A549 (cell line): ENCODE results near the gene CD69. TPM values are rescaled to one million over a fixed set of nuclear protein-coding genes. Genes with fewer than 3 reads are reported as not detected.
A peak's percentile ranks its signal among the peaks of the same experiment; 100 is the strongest.

Experiments
- ATAC-seq, 2 experiments: fragments of 200-7000 bp in 1 of 2; fragments of >200 bp in 1 of 2; cut with Nextera tagmentation in 1 of 2; cut with Tn5 transposase in 1 of 2; 3 replicates each; pipeline versions ENCODE4 v1.8.0 to v1.9.1; 2018 to 2020; ENCODE audit warnings: mild to moderate bottlenecking in 1 of 2, moderate library complexity in 1 of 2
- CTCF ChIA-PET: fragments of 300-600 bp; sonication (Branson Sonifier 250); formaldehyde crosslinking; extraction: SDS; loops from one replicate; lab custom pipeline; 2021; ENCODE audit warnings: antibody characterized with exemption, inconsistent platforms; lab: Yijun Ruan, JAX
- POLR2A ChIA-PET: fragments of 350-600 bp; formaldehyde crosslinking; extraction: SDS; loops from one replicate; lab custom pipeline; 2021; ENCODE audit warnings: antibody characterized with exemption, inconsistent platforms; lab: Yijun Ruan, JAX
- DNase-seq, 2 experiments: peaks; one replicate each; pipeline versions ENCODE4 v3.0.0 to v3.0.0-alpha.2; 2011 to 2016; ENCODE audit warnings: low read depth in 1 of 2, low spot score in 1 of 2
- FAIRE-seq: peaks from 2 replicates; lab custom pipeline; 2011; peaks lifted over from hg19 to GRCh38; lab: Jason Lieb, UNC
- H3K27ac ChIP-seq, 2 experiments: fragments of >200 bp; sonication (Bioruptor Twin); formaldehyde crosslinking; 3 replicates each; pipeline ENCODE4 v1.5.1; 2016 to 2017
- H3K4me1 ChIP-seq: fragments of >200 bp; sonication (Bioruptor Twin); formaldehyde crosslinking; 3 replicates; pipeline ENCODE4 v1.6.1; 2016
- H3K4me2 ChIP-seq: fragments of >200 bp; sonication (Bioruptor Twin); formaldehyde crosslinking; 3 replicates; pipeline ENCODE4 v1.6.1; 2016
- H3K4me3 ChIP-seq: fragments of >200 bp; sonication (Bioruptor Twin); formaldehyde crosslinking; 3 replicates; pipeline ENCODE4 v1.5.1; 2016
- H3K9me3 ChIP-seq: fragments of >200 bp; sonication (Bioruptor Twin); formaldehyde crosslinking; 3 replicates; pipeline ENCODE4 v1.6.1; 2016
- CBX8 ChIP-seq: fragments of 200-600 bp; sonication (generic); IDR thresholded peaks from 2 replicates; pipeline ENCODE4 v1.6.1; 2016
- CEBPB ChIP-seq, 2 experiments: fragments of >200 bp in 1 of 2; sonication (Bioruptor Twin) in 1 of 2; formaldehyde crosslinking in 1 of 2; IDR thresholded peaks; 2 replicates each; pipeline ENCODE4 v1.6.1; 2012 to 2016
- CHD2 ChIP-seq: fragments of 150-350 bp; IDR thresholded peaks from 2 replicates; pipeline ENCODE4 v1.6.1; 2014; ENCODE audit warnings: low read length; ENCODE audit not compliant: partially characterized antibody
- EHF ChIP-seq: fragments of 250-450 bp; sonication (Bioruptor Pico); IDR thresholded peaks from 2 replicates; pipeline ENCODE4 v1.5.0; 2020; ENCODE audit warnings: mild to moderate bottlenecking
- EP300 ChIP-seq, 2 experiments: fragments of >200 bp; sonication (Bioruptor Twin); formaldehyde crosslinking; IDR thresholded peaks; 2 replicates in 1 of 2; 3 replicates in 1 of 2; pipeline ENCODE4 v1.6.1; 2016 to 2017
- ESRRA ChIP-seq: fragments of 150-350 bp; IDR thresholded peaks from 2 replicates; pipeline ENCODE4 v1.6.1; 2014; ENCODE audit warnings: mild to moderate bottlenecking, low read length, borderline replicate concordance
- FOXS1 ChIP-seq: fragments of 250-450 bp; sonication (Bioruptor Pico); IDR thresholded peaks from 2 replicates; pipeline ENCODE4 v1.5.0; 2020; ENCODE audit warnings: mild to moderate bottlenecking, moderate library complexity
- HEYL ChIP-seq: fragments of 250-450 bp; sonication (Bioruptor Pico); IDR thresholded peaks from 2 replicates; pipeline ENCODE4 v1.8.0; 2021; ENCODE audit warnings: mild to moderate bottlenecking, moderate library complexity
- HOXB5 ChIP-seq: fragments of 250-450 bp; sonication (Bioruptor Pico); IDR thresholded peaks from 2 replicates; pipeline ENCODE4 v1.5.0; 2020; ENCODE audit warnings: mild to moderate bottlenecking, moderate library complexity
- NPAS2 ChIP-seq: fragments of 250-450 bp; sonication (Bioruptor Pico); IDR thresholded peaks from 2 replicates; pipeline ENCODE4 v1.8.0; 2022; ENCODE audit warnings: mild to moderate bottlenecking, moderate library complexity, borderline replicate concordance
- PHF8 ChIP-seq: fragments of 200-600 bp; sonication (generic); IDR thresholded peaks from 2 replicates; pipeline ENCODE4 v1.6.1; 2016; ENCODE audit warnings: low read depth, mild to moderate bottlenecking, antibody characterized with exemption, moderate library complexity, borderline replicate concordance
- POLR2A ChIP-seq: IDR thresholded peaks from 2 replicates; pipeline ENCODE4 v1.6.1; 2012; ENCODE audit warnings: mild to moderate bottlenecking, low read length
- POLR2AphosphoS2 ChIP-seq: conservative IDR thresholded peaks from 2 replicates; pipeline ENCODE4 v1.6.1; 2012; ENCODE audit warnings: low read length, improper control_type of control experiment, inconsistent platforms
- RAD21 ChIP-seq, 2 experiments: fragments of >200 bp in 1 of 2; sonication (Bioruptor Twin) in 1 of 2; formaldehyde crosslinking in 1 of 2; IDR thresholded peaks in 1 of 2; conservative IDR thresholded peaks in 1 of 2; 2 replicates in 1 of 2; 3 replicates in 1 of 2; pipeline ENCODE4 v1.6.1; 2012 to 2018; ENCODE audit warnings: inconsistent platforms in 1 of 2
- RARB ChIP-seq: fragments of 250-450 bp; sonication (Bioruptor Pico); IDR thresholded peaks from 2 replicates; pipeline ENCODE4 v1.8.0; 2021; ENCODE audit warnings: mild to moderate bottlenecking, moderate library complexity
- RNF2 ChIP-seq: fragments of 200-600 bp; sonication (generic); IDR thresholded peaks from 2 replicates; pipeline ENCODE4 v1.6.1; 2016; ENCODE audit warnings: low read depth, mild to moderate bottlenecking, antibody characterized with exemption, moderate library complexity, borderline replicate concordance
- SMC3 ChIP-seq: fragments of >200 bp; sonication (Bioruptor Twin); formaldehyde crosslinking; IDR thresholded peaks from 3 replicates; pipeline ENCODE4 v1.6.1; 2018; ENCODE audit warnings: inconsistent platforms
- TP53 ChIP-seq: fragments of 250-450 bp; sonication (Bioruptor Pico); IDR thresholded peaks from 2 replicates; pipeline ENCODE4 v1.5.0; 2021; ENCODE audit warnings: mild to moderate bottlenecking, moderate library complexity
- ZNF302 ChIP-seq: fragments of 250-450 bp; sonication (Bioruptor Pico); IDR thresholded peaks from 2 replicates; pipeline ENCODE4 v1.9.0; 2021; ENCODE audit warnings: inconsistent platforms, mild to moderate bottlenecking, moderate library complexity
- WGBS: methylation state at CpG from one replicate; pipeline ENCODE4 v1.1.6; 2017; ENCODE audit errors: missing lambda C conversion rate; 5-methylcytosine and 5-hydroxymethylcytosine counted together
- polyA plus RNA-seq, 4 experiments: library from polyadenylated mRNA; depleted of rRNA in 3 of 4; stranded (reverse); fragments of >200 nt; fragmentation: RNase III in 1 of 4; extraction: RNeasy Plus Mini Kit Qiagen cat#74134 plus additional on column Dnase treatment in 1 of 4; gene quantifications; 2 replicates in 3 of 4; 3 replicates in 1 of 4; pipeline ENCODE4 v1.2.3, GENCODE V29; 2011 to 2017
- TF ChIP-seq, protein P1 (sequence below): IDR thresholded peaks from 2 replicates; pipeline ENCODE4 v1.6.1; 2012
- TF ChIP-seq, protein P2 (sequence below): IDR thresholded peaks from 2 replicates; pipeline ENCODE4 v1.6.1; 2012; ENCODE audit warnings: low read depth, borderline replicate concordance
- TF ChIP-seq, protein P3 (sequence below): fragments of 150-350 bp; IDR thresholded peaks from 2 replicates; pipeline ENCODE4 v1.6.1; 2014; ENCODE audit warnings: low read depth, mild to moderate bottlenecking, low read length
- TF ChIP-seq, protein P4 (sequence below): fragments of 200-600 bp; sonication (generic); IDR thresholded peaks from 2 replicates; pipeline ENCODE4 v1.6.1; 2016; ENCODE audit warnings: antibody characterized with exemption, mild to moderate bottlenecking, moderate library complexity

CD69 gene
- polyA plus RNA-seq, 2 of the 4 experiments (the other 2 are of a cell fraction) = not detected

DNA sequence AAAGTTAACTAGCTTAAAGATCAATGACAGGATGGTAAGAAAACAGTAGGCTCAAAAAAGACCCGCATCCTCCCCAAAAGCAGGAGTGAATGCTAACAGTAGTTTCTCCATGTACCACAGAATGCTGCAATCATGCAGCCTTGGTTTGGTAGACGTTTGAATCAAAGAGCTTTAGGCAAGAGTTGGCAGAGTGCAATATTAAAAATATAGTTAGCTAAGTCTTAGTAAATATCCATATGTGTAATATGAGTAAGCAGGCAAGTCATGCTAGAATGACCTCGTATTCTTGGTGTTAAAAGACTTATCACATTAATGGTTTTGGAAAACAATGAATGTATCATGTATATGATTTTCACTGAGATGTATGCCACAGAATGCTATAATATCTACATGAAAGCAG is 47.8 kb upstream of the CD69 start:
- Histone ChIP-seq H3K4me3 (no peak overlapping the region), H3K27ac (no peak overlapping the region), H3K9me3 (no peaks in the 10 kb centered on the region), H3K4me2 (no peak overlapping the region), H3K4me1 (no peaks in the 10 kb centered on the region)
- WGBS = 24% methylated on average over 3 of the region's 3 CpGs
- DNase-seq (no peak), FAIRE-seq (no peak), ATAC-seq (no peak)
- ChIA-PET CTCF (interaction anchor here (1.2 kb wide), 1 partner anchor 60 kb away, joined by 3 read pairs; no protein-coding TSS in a partner anchor), POLR2A (no interaction called here)
- no peak for TF ChIP-seq CHD2
- TF ChIP-seq, protein P1, sequence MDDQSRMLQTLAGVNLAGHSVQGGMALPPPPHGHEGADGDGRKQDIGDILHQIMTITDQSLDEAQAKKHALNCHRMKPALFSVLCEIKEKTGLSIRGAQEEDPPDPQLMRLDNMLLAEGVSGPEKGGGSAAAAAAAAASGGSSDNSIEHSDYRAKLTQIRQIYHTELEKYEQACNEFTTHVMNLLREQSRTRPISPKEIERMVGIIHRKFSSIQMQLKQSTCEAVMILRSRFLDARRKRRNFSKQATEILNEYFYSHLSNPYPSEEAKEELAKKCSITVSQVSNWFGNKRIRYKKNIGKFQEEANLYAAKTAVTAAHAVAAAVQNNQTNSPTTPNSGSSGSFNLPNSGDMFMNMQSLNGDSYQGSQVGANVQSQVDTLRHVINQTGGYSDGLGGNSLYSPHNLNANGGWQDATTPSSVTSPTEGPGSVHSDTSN = no peak
- no peak for TF ChIP-seq POLR2A
- no peak for TF ChIP-seq RARB (CRISPR knock-in tag)
- TF ChIP-seq HOXB5 (CRISPR knock-in tag) = no peak

DNA sequence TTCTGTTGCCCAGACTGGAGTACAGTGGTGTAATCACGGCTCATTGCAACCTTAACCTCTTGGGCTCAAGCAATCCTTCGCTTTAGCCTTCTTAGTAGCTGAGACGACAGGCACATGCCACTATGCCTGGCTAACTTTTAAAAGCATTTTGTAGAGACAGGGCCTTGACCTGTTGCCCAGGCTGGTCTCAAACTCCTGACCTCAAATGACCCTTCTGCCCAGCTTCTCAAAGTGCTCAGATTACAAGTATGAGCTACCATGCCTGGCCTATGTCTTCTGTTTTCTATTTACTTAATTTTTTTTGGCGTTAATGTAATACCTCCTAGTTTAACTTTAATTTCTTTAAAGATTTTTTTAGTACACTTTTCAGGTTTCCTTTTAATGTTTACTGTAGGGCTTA is 46.0 kb upstream of the CD69 start:
- no peaks in the 10 kb centered on the region for H3K4me1 ChIP-seq
- no peak for DNase-seq
- 51% methylated on average over 4 of the region's 4 CpGs for WGBS
- ATAC-seq = no peak
- ChIA-PET POLR2A (no interaction called here), CTCF (interaction anchor here (1.2 kb wide), 1 partner anchor 8 kb away, joined by 3 read pairs; no protein-coding TSS in a partner anchor)
- H3K4me3 ChIP-seq = no peak overlapping the region
- no peak overlapping the region for H3K27ac ChIP-seq
- FAIRE-seq = no peak
- H3K9me3 ChIP-seq = no peaks in the 10 kb centered on the region
- no peak for TF ChIP-seq ZNF302 (CRISPR knock-in tag)
- TF ChIP-seq RAD21 (conservative IDR thresholded peaks at IDR 0.05 in 1 of 2, IDR thresholded peaks at IDR 0.05 in 1 of 2) = no peak
- H3K4me2 ChIP-seq = no peak overlapping the region

DNA sequence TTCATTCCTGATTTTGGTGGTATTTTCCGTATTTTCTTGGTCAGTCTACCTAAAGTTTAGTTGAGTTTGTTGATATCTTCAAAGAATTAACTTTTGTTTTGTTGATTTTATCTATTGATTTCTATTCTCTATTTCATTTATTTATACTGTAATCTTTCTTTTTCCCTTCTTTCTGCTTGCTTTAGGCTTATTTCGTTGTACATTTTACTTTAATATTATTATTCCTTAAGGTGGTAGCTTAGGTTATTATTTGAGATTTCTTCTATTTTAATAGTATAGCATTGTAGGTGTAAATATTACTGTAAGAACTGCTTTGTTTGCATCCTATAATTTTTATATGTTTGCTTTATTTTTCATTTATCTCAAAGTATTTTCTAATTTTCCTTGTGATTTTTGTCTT is 45.2 kb upstream of the CD69 start:
- H3K4me3 ChIP-seq = no peak overlapping the region
- ChIA-PET CTCF (interaction anchor here (1.2 kb wide), 1 partner anchor 9 kb away, joined by 3 read pairs; no protein-coding TSS in a partner anchor), POLR2A (no interaction called here)
- no peak overlapping the region for H3K27ac ChIP-seq
- ATAC-seq (no peak), DNase-seq (no peak), FAIRE-seq (no peak)
- 22% methylated on average over 2 of the region's 2 CpGs for WGBS
- no peaks in the 10 kb centered on the region for H3K4me1 ChIP-seq
- no peaks in the 10 kb centered on the region for H3K9me3 ChIP-seq
- TF ChIP-seq, protein P2, sequence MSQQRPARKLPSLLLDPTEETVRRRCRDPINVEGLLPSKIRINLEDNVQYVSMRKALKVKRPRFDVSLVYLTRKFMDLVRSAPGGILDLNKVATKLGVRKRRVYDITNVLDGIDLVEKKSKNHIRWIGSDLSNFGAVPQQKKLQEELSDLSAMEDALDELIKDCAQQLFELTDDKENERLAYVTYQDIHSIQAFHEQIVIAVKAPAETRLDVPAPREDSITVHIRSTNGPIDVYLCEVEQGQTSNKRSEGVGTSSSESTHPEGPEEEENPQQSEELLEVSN = no peak
- TF ChIP-seq RNF2 = peak; percentile 94; the same call in 1 of the 2 replicates
- TF ChIP-seq POLR2AphosphoS2 = no peak
- peak; percentile 39; the same call in 1 of the 2 replicates for TF ChIP-seq CBX8
- H3K4me2 ChIP-seq = no peak overlapping the region

DNA sequence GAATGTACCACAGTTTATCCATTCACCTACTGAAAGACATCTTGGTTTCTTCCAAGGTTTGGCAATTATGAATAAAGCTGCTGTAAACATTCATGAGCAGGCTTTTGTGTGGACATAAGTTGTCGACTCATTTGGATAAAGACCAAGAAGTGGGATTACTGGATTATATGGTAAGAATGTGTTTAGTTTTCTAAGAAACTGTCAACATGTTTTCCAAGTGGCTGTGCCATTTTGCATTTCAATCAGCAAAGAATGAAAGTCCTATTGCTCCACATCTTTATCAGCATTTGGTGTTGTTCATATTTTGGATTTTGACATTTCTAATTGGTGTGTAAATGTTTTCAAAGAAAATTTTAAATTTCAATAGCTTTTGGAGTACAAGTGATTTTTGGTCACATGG is 39.3 kb upstream of the CD69 start:
- 4% methylated on average over 1 of the region's 1 CpG for WGBS
- Histone ChIP-seq H3K4me1 (no peaks in the 10 kb centered on the region), H3K9me3 (no peaks in the 10 kb centered on the region), H3K4me3 (no peak overlapping the region), H3K4me2 (no peak overlapping the region), H3K27ac (no peak overlapping the region)
- ATAC-seq (no peak), DNase-seq (no peak), FAIRE-seq (no peak)
- POLR2A ChIA-PET = no interaction called here
- CTCF ChIA-PET = interaction anchor here (0.6 to 2.1 kb wide), 3 partner anchors 14 to 50 kb away, joined by 3 to 7 read pairs (median 3); no protein-coding TSS in a partner anchor
- TF ChIP-seq, protein P3, sequence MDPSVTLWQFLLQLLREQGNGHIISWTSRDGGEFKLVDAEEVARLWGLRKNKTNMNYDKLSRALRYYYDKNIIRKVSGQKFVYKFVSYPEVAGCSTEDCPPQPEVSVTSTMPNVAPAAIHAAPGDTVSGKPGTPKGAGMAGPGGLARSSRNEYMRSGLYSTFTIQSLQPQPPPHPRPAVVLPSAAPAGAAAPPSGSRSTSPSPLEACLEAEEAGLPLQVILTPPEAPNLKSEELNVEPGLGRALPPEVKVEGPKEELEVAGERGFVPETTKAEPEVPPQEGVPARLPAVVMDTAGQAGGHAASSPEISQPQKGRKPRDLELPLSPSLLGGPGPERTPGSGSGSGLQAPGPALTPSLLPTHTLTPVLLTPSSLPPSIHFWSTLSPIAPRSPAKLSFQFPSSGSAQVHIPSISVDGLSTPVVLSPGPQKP = no peak
- TF ChIP-seq, protein P4, sequence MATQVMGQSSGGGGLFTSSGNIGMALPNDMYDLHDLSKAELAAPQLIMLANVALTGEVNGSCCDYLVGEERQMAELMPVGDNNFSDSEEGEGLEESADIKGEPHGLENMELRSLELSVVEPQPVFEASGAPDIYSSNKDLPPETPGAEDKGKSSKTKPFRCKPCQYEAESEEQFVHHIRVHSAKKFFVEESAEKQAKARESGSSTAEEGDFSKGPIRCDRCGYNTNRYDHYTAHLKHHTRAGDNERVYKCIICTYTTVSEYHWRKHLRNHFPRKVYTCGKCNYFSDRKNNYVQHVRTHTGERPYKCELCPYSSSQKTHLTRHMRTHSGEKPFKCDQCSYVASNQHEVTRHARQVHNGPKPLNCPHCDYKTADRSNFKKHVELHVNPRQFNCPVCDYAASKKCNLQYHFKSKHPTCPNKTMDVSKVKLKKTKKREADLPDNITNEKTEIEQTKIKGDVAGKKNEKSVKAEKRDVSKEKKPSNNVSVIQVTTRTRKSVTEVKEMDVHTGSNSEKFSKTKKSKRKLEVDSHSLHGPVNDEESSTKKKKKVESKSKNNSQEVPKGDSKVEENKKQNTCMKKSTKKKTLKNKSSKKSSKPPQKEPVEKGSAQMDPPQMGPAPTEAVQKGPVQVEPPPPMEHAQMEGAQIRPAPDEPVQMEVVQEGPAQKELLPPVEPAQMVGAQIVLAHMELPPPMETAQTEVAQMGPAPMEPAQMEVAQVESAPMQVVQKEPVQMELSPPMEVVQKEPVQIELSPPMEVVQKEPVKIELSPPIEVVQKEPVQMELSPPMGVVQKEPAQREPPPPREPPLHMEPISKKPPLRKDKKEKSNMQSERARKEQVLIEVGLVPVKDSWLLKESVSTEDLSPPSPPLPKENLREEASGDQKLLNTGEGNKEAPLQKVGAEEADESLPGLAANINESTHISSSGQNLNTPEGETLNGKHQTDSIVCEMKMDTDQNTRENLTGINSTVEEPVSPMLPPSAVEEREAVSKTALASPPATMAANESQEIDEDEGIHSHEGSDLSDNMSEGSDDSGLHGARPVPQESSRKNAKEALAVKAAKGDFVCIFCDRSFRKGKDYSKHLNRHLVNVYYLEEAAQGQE = no peak
- no peak for TF ChIP-seq FOXS1 (CRISPR knock-in tag)
- TF ChIP-seq EHF = no peak
- TF ChIP-seq ESRRA = no peak
- TF ChIP-seq SMC3 = no peak
- no peak for TF ChIP-seq PHF8
- TF ChIP-seq, protein P1 = no peak
- no peak for TF ChIP-seq EP300 (IDR thresholded peaks at IDR 0.05)
- TF ChIP-seq HEYL (CRISPR knock-in tag) = no peak
- no peak for TF ChIP-seq NPAS2 (CRISPR knock-in tag)
- TF ChIP-seq TP53 (CRISPR knock-in tag) = no peak
- TF ChIP-seq CEBPB (IDR thresholded peaks at IDR 0.05) = no peak
- TF ChIP-seq HOXB5 (CRISPR knock-in tag) = no peak
